Measurements from ENCODE around the gene THUMPD1.
"Not testable (repeated sequence)": the region's sequence is repeated elsewhere in the genome, so short reads cannot be mapped to it uniquely, and the experiment has no call there.

The THUMPD1 gene

DNA sequence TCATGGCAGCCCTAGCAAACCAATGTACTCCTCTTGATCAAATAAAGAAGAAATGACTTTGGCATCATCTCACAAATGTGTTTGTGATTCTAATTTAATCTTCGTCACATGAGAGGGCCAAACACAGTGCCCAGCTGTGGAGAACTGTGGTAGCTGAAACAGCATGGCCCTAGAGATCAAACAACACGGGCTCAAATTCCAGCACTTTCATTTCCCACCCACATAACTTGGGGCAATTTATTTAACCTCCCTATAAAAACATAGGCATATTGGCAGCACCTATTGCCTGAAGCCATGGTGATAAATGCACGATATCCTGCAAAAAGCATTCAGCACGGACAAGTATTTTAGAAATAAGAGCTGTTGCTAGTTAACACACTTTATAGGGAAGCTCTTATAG lies 46.6 kb downstream of the THUMPD1 start:
- no peak for DNase-seq (ENCODE audit: low read depth)
- no peak overlapping the region for H3K4me3 ChIP-seq (ENCODE audit: low read length)

DNA sequence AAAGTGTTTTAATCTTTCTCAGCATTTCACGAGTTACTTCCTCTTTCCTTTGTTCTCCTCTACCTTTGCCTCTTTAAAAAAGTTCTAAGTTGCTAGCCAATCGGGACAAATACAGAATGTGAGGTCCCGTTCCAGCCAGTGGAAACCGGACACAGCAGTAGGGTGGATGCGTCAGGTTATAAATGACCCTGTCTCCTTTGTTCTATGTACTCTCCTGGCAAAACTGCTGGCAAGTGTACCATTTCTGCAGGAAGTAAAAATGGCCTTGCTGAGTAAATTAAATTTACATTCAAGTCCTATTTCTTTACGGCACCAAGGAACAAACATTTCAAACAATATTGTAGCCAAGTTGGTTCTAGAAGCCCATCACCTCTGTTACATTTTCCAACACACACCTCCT lies 47.5 kb downstream of the THUMPD1 start:
- H3K4me3 ChIP-seq (ENCODE audit: low read length); DNase-seq (ENCODE audit: low read depth): not testable (repeated sequence)

More for the DNA sequence above, 46.6 kb downstream of the THUMPD1 start:
- TF ChIP-seq, protein P1, sequence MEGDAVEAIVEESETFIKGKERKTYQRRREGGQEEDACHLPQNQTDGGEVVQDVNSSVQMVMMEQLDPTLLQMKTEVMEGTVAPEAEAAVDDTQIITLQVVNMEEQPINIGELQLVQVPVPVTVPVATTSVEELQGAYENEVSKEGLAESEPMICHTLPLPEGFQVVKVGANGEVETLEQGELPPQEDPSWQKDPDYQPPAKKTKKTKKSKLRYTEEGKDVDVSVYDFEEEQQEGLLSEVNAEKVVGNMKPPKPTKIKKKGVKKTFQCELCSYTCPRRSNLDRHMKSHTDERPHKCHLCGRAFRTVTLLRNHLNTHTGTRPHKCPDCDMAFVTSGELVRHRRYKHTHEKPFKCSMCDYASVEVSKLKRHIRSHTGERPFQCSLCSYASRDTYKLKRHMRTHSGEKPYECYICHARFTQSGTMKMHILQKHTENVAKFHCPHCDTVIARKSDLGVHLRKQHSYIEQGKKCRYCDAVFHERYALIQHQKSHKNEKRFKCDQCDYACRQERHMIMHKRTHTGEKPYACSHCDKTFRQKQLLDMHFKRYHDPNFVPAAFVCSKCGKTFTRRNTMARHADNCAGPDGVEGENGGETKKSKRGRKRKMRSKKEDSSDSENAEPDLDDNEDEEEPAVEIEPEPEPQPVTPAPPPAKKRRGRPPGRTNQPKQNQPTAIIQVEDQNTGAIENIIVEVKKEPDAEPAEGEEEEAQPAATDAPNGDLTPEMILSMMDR (conservative IDR thresholded peaks at IDR 0.05; ENCODE audit: low read length) = no peak

DNA sequence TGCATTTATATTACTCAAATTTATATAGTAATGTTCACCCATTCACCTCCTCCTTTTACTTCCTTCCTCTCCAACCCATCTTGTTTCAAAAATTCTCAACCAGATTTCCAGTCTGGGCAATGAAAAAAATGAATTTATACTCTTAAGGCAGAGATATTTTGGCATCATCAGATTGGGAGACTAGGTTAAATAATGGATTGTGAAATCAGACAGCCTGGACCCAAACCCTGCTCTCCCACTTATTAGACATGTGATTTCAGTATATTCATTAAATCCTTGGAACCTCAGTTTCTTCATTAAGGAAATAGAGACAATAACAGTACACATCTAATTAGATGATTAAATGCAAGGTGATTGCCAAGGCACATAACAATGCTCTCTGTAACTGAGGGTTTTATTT lies 52.0 kb downstream of the THUMPD1 start:
- no peak for DNase-seq (ENCODE audit: low read depth)
- no peak overlapping the region for H3K4me3 ChIP-seq (ENCODE audit: low read length)
- TF ChIP-seq, protein P1 (conservative IDR thresholded peaks at IDR 0.05; ENCODE audit: low read length) = no peak

DNA sequence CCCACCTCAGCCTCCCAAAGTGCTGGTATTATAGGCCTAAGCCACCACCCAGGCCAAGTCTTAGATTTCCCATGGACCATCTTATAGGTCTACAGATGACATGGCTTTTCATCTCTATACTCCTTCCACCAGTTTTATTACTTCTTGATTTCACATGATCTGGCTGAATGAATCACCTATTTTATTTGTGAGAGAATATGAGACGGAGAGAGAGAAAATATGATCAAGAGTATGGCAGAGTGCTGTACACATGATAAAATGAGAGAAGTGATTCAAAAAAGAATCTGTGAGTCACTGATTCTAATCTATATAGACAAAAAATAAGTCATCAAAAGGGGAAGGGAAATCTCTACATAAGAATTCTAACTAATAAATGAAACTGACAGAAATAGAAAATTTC lies 57.8 kb downstream of the THUMPD1 start:
- no peak overlapping the region for H3K4me3 ChIP-seq (ENCODE audit: low read length)
- TF ChIP-seq, protein P1 (conservative IDR thresholded peaks at IDR 0.05; ENCODE audit: low read length) = no peak
- no peak for DNase-seq (ENCODE audit: low read depth)
